ENCODE results near the gene MFN2.

GRCh38 chr1:12039164-12039525, 58.9 kb downstream of the MFN2 start:
- TF ChIP-seq CTCF (IDR thresholded peaks at IDR 0.05; ENCODE audit: poor library complexity, severe bottlenecking) (no peak), RAD21 (conservative IDR thresholded peaks at IDR 0.05) (no peak), EZH2 (IDR thresholded peaks at IDR 0.05; ENCODE audit: borderline replicate concordance, insufficient read depth, low read length, poor library complexity, severe bottlenecking) (no peak), SMC3 (conservative IDR thresholded peaks at IDR 0.05; ENCODE audit: poor library complexity) (no peak)

Measured in neural cell (in vitro differentiated cells).